Suprapubic skin (tissue), 4 donors: ENCODE measurements around the gene GFI1B. TPM values are rescaled to one million over a fixed set of nuclear protein-coding genes. Genes with fewer than 3 reads are reported as not detected.

Source experiments
- DNase-seq, 2 donors: peaks; one replicate each; pipeline ENCODE4 v3.0.0-alpha.2; 2019; ENCODE audit warnings: low spot score in 2 of 2
- H3K27ac ChIP-seq: fragments of 200-600 bp; sonication (generic); one replicate; pipeline ENCODE4 v1.5.1; 2019
- H3K27me3 ChIP-seq: fragments of 200-600 bp; sonication (generic); one replicate; pipeline ENCODE4 v1.5.1; 2019
- H3K36me3 ChIP-seq: fragments of 200-600 bp; sonication (generic); one replicate; pipeline ENCODE4 v1.5.1; 2019
- H3K4me1 ChIP-seq: fragments of 200-600 bp; sonication (generic); one replicate; pipeline ENCODE4 v1.5.1; 2019
- H3K4me3 ChIP-seq: fragments of 200-600 bp; sonication (generic); one replicate; pipeline ENCODE4 v1.5.1; 2019; ENCODE audit warnings: mild to moderate bottlenecking
- H3K9me3 ChIP-seq: fragments of 200-600 bp; sonication (generic); one replicate; pipeline ENCODE4 v1.5.1; 2019
- EP300 ChIP-seq: sonication (generic); formaldehyde crosslinking; IDR thresholded peaks from one replicate; pipeline ENCODE4 v1.6.1; 2017; ENCODE audit warnings: antibody characterized with exemption
- POLR2A ChIP-seq, 2 donors: fragments of 450-650 bp; IDR thresholded peaks; one replicate each; pipeline ENCODE4 v1.6.1; 2017; ENCODE audit warnings: antibody characterized with exemption in 2 of 2, mild to moderate bottlenecking in 2 of 2, moderate library complexity in 2 of 2
- POLR2AphosphoS5 ChIP-seq, 3 donors: sonication (generic); formaldehyde crosslinking; IDR thresholded peaks; one replicate each; pipeline ENCODE4 v1.6.1; 2017; ENCODE audit warnings: antibody characterized with exemption in 3 of 3
- WGBS: methylation state at CpG from one replicate; pipeline ENCODE4 v1.1.5; 2018; 5-methylcytosine and 5-hydroxymethylcytosine counted together
- total RNA-seq, 4 donors: library from RNA; depleted of rRNA; stranded (reverse); fragments of >200 nt; gene quantifications; one replicate each; pipeline ENCODE4 v1.1.0, GENCODE V29; 2016
- TF ChIP-seq, protein P1 (sequence below), 2 donors: fragments of 200-600 bp in 1 of 2; fragments of 450-650 bp in 1 of 2; sonication (generic) in 1 of 2; IDR thresholded peaks; one replicate each; pipeline ENCODE4 v1.5.1; 2016 to 2019; ENCODE audit warnings: antibody characterized with exemption in 2 of 2, mild to moderate bottlenecking in 1 of 2, moderate library complexity in 1 of 2

GFI1B gene
- total RNA-seq, 4 donors from 2014 or later, result not detected

DNA sequence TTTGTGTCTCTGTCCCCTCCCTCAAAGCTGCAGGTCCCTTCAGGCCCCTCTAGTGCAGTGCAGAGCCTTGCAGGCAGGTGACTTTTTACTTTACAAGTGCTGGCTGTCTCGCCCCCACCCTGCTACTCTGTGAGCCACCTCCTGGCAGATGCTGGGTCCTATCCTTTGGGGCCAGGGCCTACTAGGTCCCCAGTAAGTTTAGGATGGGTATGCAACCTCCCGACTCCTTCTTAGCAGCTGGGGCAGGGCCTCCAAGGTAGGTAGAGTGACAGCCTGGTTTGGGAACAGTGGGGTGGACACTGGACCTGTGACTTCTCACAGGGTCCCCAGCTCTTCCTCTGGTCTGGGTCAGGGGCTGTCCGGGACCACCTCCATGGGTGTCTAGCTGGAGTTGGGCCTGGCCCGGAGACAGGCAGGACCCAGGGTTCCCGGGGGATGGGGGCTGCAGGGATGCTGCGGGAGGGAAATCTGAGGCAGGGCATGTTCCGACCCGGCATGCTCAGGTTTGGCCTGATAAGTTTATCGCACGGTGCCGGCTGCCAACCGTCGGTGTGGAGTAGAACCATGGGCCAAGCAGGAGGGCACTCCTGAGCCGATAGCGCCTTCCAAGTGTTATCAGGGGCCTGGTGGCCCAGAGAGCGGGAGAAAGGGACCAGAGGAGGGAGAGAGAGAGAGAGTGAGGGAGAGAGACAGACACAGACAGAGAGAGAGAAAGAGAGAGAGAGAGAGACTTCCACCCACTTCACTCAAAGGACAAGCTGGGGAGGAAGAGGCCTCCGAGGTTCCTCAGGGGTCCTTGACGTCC is 20.5 kb downstream of the GFI1B start:
- Histone ChIP-seq H3K4me3 (no peak overlapping the region), H3K36me3 (no peaks in the 10 kb centered on the region), H3K27me3 (peaks cover 40% of the 10 kb centered on the region), H3K9me3 (no peaks in the 10 kb centered on the region), H3K27ac (no peak overlapping the region), H3K4me1 (peaks cover 17% of the 10 kb centered on the region)
- peak in 1 of 2 donors; percentile 50 for DNase-seq
- WGBS, result 54% methylated on average over 8 of the region's 18 CpGs
- TF ChIP-seq, protein P1, sequence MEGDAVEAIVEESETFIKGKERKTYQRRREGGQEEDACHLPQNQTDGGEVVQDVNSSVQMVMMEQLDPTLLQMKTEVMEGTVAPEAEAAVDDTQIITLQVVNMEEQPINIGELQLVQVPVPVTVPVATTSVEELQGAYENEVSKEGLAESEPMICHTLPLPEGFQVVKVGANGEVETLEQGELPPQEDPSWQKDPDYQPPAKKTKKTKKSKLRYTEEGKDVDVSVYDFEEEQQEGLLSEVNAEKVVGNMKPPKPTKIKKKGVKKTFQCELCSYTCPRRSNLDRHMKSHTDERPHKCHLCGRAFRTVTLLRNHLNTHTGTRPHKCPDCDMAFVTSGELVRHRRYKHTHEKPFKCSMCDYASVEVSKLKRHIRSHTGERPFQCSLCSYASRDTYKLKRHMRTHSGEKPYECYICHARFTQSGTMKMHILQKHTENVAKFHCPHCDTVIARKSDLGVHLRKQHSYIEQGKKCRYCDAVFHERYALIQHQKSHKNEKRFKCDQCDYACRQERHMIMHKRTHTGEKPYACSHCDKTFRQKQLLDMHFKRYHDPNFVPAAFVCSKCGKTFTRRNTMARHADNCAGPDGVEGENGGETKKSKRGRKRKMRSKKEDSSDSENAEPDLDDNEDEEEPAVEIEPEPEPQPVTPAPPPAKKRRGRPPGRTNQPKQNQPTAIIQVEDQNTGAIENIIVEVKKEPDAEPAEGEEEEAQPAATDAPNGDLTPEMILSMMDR (IDR thresholded peaks at IDR 0.05), result no peak
- no peak for TF ChIP-seq EP300
- TF ChIP-seq POLR2AphosphoS5 (IDR thresholded peaks at IDR 0.05), result no peak
- TF ChIP-seq POLR2A (IDR thresholded peaks at IDR 0.05), result no peak

DNA sequence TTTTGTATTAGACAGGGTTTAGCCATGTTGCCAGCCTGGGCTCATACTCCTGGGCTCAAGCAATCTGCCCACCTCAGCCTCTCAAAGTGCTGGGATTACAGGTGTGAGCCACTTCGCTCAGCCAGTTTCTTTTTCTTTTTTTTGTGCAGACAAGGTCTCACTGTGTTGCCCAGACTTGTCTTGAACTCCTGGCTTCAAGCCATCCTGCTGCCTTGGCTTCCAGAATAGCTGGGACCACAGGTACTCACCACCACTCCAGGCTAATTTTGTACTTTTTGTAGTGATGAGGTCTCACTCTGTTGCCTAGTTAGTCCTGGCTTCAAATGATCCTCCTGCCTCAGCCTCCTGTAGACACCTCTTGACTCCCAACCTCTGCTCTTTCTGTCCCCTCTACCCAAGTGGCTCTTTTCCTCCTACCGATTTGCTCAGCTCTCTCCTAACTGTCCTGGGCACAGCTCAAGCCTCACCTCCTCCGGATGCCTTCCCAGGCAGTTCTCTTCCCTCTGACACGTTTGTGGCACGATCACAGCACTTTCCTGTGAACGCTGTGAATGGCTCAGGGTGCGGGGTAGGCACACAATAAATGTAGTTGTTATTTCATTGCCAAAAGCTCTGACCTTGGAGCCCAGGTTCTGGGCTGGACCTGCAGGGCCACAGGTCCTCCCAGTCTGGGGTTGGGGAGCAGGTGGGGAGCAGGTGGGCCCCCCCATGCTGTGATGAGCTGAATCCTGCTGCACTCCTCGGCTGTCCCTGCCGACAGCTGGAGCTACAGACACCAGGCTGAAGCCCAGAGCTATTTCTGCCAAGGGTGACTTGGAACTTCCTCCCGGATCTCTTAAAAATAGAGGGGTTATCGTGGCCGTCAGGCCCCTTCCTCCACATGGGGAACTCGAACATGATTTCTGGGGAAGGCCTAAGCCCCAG is 23.9 kb downstream of the GFI1B start:
- Histone ChIP-seq H3K4me1 (peaks cover 5% of the 10 kb centered on the region), H3K36me3 (no peaks in the 10 kb centered on the region), H3K9me3 (no peaks in the 10 kb centered on the region), H3K27me3 (peaks cover 27% of the 10 kb centered on the region), H3K27ac (no peak overlapping the region), H3K4me3 (no peak overlapping the region)
- 58% methylated on average over 10 of the region's 13 CpGs for WGBS
- no peak for TF ChIP-seq POLR2AphosphoS5 (IDR thresholded peaks at IDR 0.05)
- TF ChIP-seq EP300, result no peak
- TF ChIP-seq, protein P1 (IDR thresholded peaks at IDR 0.05), result no peak
- no peak for TF ChIP-seq POLR2A (IDR thresholded peaks at IDR 0.05)
- DNase-seq, result no peak

DNA sequence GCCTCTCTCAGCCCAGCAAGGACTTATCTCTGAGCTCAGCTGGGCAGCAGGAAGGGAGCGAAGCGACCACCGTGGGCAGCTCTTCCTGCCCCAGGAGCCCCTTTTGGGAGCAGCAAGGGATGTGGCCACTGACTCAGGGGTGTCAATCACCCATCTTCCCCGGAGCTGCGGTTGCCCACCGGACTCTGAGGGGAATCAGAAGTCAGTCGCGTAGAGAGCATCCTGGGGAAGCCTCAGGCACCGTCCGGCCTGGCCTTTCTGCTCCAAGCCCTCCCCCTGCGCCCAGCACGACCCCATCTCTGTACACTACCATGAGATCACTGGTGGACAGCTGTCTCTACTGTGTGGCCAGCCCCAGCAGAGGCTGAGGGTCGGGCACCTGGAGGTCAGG is 24.6 kb downstream of the GFI1B start:
- no peak for DNase-seq
- Histone ChIP-seq H3K27me3 (peaks cover 32% of the 10 kb centered on the region), H3K27ac (no peak overlapping the region), H3K36me3 (no peaks in the 10 kb centered on the region), H3K9me3 (no peaks in the 10 kb centered on the region), H3K4me1 (peaks cover 5% of the 10 kb centered on the region), H3K4me3 (no peak overlapping the region)
- WGBS, result 60% methylated on average over 1 of the region's 13 CpGs
- TF ChIP-seq POLR2A (IDR thresholded peaks at IDR 0.05) (no peak), EP300 (no peak), POLR2AphosphoS5 (IDR thresholded peaks at IDR 0.05) (no peak)
- TF ChIP-seq, protein P1 (IDR thresholded peaks at IDR 0.05), result no peak

DNA sequence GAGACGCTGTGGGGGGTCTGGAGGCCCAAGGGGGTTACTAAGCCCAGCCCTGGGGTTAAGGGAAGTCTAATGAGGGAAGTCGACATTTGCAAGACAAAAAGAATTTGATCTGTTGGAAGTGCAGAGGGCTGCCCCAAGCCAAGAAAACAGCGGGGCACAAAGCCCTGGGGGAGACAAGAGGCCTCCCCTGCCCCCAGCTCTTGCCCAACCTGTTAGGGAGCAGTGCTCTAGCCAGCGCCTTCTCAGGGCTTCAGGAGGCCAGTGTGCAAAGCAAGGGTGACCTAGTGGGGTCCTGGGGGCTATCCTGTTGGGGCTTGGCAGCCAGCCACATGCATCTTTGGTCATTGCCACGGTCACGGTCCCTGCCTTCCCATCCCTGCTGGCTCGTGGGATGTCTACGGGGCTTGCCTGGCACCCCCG is 25.2 kb downstream of the GFI1B start:
- DNase-seq, result no peak
- H3K4me3 ChIP-seq, result no peak overlapping the region
- no peaks in the 10 kb centered on the region for H3K36me3 ChIP-seq
- H3K27ac ChIP-seq, result no peak overlapping the region
- WGBS, result 68% methylated on average over 4 of the region's 9 CpGs
- H3K27me3 ChIP-seq, result peaks cover 37% of the 10 kb centered on the region
- TF ChIP-seq, protein P1 (IDR thresholded peaks at IDR 0.05), result no peak
- TF ChIP-seq POLR2AphosphoS5 (IDR thresholded peaks at IDR 0.05) (no peak), POLR2A (IDR thresholded peaks at IDR 0.05) (no peak), EP300 (no peak)
- H3K9me3 ChIP-seq, result no peaks in the 10 kb centered on the region
- peaks cover 5% of the 10 kb centered on the region for H3K4me1 ChIP-seq
